ENCODE results near the gene SLC25A1. TPM values are rescaled to one million over a fixed set of nuclear protein-coding genes. Genes with fewer than 3 reads are reported as not detected.

SLC25A1 gene
- total and polyA plus RNA-seq, 2 experiments from 2014 or later = 140 to 238 TPM

GRCh38 chr22:19213001-19213400, 34.5 kb upstream of the SLC25A1 start:
- Histone ChIP-seq H3K4me3 (no peak overlapping the region), H3K27ac (no peak overlapping the region), H3K9me3 (ENCODE audit: low read depth) (no peaks in the 10 kb centered on the region), H3K36me3 (no peaks in the 10 kb centered on the region), H3K4me1 (ENCODE audit: low read depth) (peaks cover 5% of the 10 kb centered on the region), H3K27me3 (no peaks in the 10 kb centered on the region)
- no peak for TF ChIP-seq CTCF (IDR thresholded peaks at IDR 0.05; ENCODE audit: low read depth, low read length)
- DNase-seq (ENCODE audit: low read depth in 1 of 2, low spot score in 1 of 2) = no peak

- DNase-seq (ENCODE audit: low read depth in 1 of 2, low spot score in 1 of 2) = no peak
- no peaks in the 10 kb centered on the region for H3K4me1 ChIP-seq (ENCODE audit: low read depth)
- H3K4me3 ChIP-seq = no peak overlapping the region
- H3K27ac ChIP-seq = no peak overlapping the region
- no peaks in the 10 kb centered on the region for H3K27me3 ChIP-seq
- TF ChIP-seq CTCF (IDR thresholded peaks at IDR 0.05; ENCODE audit: low read depth, low read length) = no peak
- H3K36me3 ChIP-seq = no peaks in the 10 kb centered on the region
- no peaks in the 10 kb centered on the region for H3K9me3 ChIP-seq (ENCODE audit: low read depth)
Measured at GRCh38 chr22:19212302-19212870, 33.9 kb upstream of the SLC25A1 start.

GRCh38 chr22:19210188-19210587, 31.7 kb upstream of the SLC25A1 start:
- H3K27ac ChIP-seq = no peak overlapping the region
- no peaks in the 10 kb centered on the region for H3K36me3 ChIP-seq
- H3K4me1 ChIP-seq (ENCODE audit: low read depth) = no peaks in the 10 kb centered on the region
- no peak for DNase-seq (ENCODE audit: low read depth in 1 of 2, low spot score in 1 of 2)
- H3K27me3 ChIP-seq = no peaks in the 10 kb centered on the region
- no peak overlapping the region for H3K4me3 ChIP-seq
- no peaks in the 10 kb centered on the region for H3K9me3 ChIP-seq (ENCODE audit: low read depth)
- no peak for TF ChIP-seq CTCF (IDR thresholded peaks at IDR 0.05; ENCODE audit: low read depth, low read length)

GRCh38 chr22:19208287-19208847, 29.8 kb upstream of the SLC25A1 start:
- H3K4me1 ChIP-seq (ENCODE audit: low read depth) = no peaks in the 10 kb centered on the region
- peak overlapping the region; percentile 36 for H3K27ac ChIP-seq
- no peaks in the 10 kb centered on the region for H3K9me3 ChIP-seq (ENCODE audit: low read depth)
- DNase-seq (ENCODE audit: low read depth in 1 of 2, low spot score in 1 of 2) = no peak
- H3K27me3 ChIP-seq = no peaks in the 10 kb centered on the region
- H3K36me3 ChIP-seq = no peaks in the 10 kb centered on the region
- H3K4me3 ChIP-seq = no peak overlapping the region
- no peak for TF ChIP-seq CTCF (IDR thresholded peaks at IDR 0.05; ENCODE audit: low read depth, low read length)

- no peaks in the 10 kb centered on the region for H3K27me3 ChIP-seq
- DNase-seq (ENCODE audit: low read depth in 1 of 2, low spot score in 1 of 2) = no peak
- no peaks in the 10 kb centered on the region for H3K36me3 ChIP-seq
- H3K27ac ChIP-seq = peak overlapping the region; percentile 36
- no peaks in the 10 kb centered on the region for H3K9me3 ChIP-seq (ENCODE audit: low read depth)
- no peak for TF ChIP-seq CTCF (IDR thresholded peaks at IDR 0.05; ENCODE audit: low read depth, low read length)
- no peaks in the 10 kb centered on the region for H3K4me1 ChIP-seq (ENCODE audit: low read depth)
- no peak overlapping the region for H3K4me3 ChIP-seq
Measured at GRCh38 chr22:19207884-19208283, 29.3 kb upstream of the SLC25A1 start.

Data from cardiac muscle cell (in vitro differentiated cells and primary cell).